WTC11 (cell line): ENCODE measurements around the gene FCRLB.

ENCODE experiments used
- KAT7 ChIP-seq: sonication (generic); formaldehyde crosslinking; IDR thresholded peaks from 2 replicates; pipeline ENCODE4 v1.8.1; 2023; ENCODE audit warnings: missing genetic modification reagents, mild to moderate bottlenecking, borderline replicate concordance
- PRDM15 ChIP-seq: sonication (generic); formaldehyde crosslinking; IDR thresholded peaks from 2 replicates; pipeline ENCODE4 v1.8.0; 2022; ENCODE audit warnings: missing genetic modification reagents

- TF ChIP-seq PRDM15 (CRISPR knock-in tag) (no peak), KAT7 (CRISPR knock-in tag) (no peak)
Observed at GRCh38 chr1:161726473-161727255, 5.3 kb downstream of the FCRLB start.
